SW 1271 (cell line): ENCODE measurements around the gene FILIP1.

ENCODE experiments used
- DNase-seq, 2 experiments: peaks; one replicate each; lab custom pipeline; 2025; lab: John Stamatoyannopoulos, UW

FILIP1 gene

DNA sequence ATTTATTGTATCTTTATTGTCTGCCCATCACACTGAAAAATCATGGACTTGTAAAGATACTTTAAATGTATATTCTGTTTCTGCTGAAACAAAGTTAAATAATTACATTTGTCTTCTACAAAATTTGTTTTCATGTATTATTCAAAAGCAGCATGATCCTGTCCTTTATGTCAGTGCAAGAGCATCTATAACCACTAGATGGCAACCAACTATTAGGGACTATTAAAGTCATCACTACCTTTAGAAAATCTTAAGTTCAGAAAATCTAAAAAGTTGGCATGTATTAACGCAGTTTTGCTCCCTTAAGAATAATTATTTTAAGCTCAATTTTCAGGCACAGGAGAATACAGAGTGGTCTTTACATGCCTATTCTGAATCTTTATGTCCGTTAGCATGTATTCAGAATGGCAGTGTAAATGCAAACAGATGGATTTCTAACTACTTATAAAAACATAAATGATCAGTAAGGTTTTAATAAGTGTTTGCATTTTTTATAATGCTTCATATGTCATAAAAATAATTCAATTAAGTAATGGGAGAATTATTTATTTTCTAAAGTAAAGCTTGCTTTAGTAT is 226.8 kb downstream of the FILIP1 start:
- DNase-seq: peak in 1 of 2 experiments; percentile 35

DNA sequence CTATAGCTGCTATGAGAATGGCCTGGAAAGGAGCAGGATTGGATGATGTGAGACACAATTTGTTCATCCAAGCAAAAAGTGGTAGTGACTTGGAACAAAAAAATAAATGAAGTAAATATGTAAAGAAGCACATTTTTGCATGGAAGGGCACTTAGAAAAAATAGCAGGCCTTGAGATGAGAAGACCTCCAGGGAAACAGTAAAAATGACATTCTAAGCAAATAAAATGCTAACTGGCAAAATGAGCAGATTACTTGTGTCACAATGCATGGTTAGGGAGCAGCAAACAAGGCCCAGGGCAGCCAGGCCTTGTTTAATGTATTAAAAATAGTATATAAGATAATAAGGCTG is 230.2 kb downstream of the FILIP1 start:
- DNase-seq: no peak

DNA sequence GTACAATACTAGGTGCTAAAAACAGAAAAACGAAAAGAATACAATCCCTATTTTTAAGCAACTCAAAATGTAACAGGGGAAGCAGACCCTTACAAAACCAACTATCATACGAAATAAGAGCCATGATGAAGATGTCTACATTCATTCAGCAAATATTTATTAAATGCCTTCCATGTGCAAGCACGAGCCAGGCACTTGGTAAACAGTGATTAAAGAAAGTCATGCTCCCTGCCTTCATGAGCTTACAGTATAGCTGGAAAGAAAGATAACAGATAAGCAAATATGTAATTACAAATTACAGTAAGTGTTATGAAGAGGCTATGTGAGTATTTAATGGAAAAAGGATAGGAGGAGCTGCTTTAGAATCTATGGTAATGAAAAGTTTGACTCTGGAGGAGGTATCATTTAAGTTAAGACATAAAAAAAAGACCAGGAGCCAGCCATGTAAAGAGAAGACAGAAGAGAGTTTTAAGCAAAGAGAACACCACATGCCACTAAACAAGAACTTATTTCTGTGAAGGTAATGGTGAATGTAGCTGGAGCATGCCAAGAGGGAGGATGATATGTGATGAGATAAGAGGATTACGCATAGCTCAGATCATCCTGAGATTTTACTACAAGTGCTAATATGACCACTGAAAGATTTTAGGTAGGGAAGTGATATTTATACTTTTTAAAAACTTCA is 230.7 kb downstream of the FILIP1 start:
- no peak for DNase-seq

DNA sequence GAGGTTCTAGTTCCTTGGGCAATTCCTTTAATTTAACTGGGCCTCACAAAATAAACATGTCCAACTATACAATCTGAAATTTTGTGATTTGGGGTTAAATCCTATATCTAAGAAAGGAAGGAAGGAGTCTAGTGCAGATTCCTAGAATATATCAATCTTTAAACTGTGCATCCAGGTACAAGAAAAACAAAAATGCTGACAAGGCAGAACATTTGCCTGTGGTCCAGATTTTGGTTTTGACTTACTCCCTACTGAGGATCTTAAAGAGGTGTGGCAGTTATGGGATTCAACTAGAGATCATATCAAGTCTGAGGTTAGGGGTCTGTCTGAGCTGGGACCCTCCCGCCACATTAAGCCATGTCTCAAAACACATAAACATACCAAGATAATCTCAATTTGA is 232.3 kb downstream of the FILIP1 start:
- no peak for DNase-seq

DNA sequence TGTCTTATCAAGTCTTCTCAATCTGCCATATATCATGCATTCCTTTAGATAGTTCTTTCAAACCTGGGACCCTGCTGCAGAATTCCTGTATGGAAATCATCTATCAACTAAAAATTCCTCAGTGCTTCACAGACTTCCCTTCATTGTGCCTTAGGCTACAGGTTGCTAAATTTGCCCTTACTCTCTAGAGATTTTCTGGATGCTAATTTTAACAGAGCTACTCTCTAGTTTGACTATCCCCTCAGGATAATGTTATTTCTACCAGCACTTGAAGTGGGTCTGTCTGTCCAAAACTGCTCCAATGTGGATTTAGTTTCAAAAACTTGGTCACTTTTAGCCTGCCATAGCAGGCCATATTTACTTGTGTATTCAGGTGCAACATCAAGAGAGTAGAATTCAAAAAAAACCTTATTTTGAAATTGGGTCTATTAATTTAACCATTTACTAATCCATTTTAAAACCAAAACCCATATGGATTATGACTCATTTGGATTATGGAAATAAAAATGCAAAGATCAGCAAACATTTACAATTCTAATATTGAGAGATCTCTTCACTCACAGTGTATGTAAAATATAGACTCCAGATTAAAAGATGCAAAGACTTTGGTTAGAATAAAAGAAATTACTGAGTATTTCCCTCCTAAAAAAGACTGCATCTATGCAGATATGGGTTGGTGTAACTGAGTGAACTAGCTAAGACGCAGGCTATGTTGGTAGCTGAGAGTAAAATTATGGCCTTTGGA is 236.1 kb downstream of the FILIP1 start:
- no peak for DNase-seq

DNA sequence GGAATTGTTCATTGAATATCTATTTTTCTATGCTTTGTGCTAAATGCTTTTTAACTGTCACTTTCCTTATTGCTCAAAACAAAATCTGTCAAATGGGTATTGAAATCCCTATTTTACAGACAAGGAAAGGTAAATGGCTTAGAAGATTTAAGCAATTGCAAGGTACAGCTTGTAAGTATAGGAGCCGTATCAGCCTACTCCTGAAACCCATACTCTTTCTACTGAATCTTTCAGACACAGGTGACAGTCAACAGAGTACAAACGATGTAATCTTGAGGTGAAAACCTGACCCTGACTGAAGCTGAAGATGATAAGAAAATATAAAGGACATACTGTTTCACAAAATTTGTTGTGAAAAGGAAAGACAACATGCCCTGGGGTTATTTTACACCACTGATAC is 243.0 kb downstream of the FILIP1 start:
- no peak for DNase-seq

DNA sequence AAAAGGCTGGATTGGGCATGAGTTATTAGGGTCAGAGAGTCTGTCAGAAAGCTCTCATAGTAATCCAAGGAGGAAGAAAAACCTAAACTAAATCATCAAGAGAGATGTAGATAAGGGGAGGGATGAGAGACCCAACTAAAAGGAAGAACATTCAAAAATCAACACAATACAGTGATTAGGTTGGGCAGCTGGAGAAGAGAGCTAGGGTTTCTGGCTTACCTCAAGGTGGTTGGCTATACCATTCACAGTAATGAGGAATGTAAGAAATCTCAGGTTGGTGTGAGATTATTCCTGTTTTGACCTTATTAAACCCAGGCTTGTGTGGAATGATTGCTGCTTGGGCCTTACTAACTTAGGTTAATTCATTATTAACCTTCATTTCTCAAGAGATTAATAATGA is 243.8 kb downstream of the FILIP1 start:
- DNase-seq: no peak

DNA sequence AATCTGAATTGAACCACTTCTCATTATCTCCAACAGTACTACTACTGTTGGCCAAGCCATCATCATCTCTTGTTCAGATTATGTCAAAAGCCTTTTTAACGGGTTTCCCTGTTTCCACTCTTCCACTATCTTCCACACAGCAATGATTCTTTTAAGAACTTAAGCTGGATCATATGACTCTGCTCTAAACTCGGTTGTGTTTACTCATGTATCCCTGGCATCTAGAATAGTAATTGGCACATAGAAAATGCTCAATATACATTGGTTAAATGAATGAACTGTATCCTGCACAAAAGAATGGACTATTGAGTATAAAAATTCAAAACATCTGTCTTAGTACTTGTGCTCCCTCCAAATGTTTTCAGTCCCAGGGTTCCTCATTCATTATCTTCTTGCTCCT is 247.2 kb downstream of the FILIP1 start:
- DNase-seq: no peak

DNA sequence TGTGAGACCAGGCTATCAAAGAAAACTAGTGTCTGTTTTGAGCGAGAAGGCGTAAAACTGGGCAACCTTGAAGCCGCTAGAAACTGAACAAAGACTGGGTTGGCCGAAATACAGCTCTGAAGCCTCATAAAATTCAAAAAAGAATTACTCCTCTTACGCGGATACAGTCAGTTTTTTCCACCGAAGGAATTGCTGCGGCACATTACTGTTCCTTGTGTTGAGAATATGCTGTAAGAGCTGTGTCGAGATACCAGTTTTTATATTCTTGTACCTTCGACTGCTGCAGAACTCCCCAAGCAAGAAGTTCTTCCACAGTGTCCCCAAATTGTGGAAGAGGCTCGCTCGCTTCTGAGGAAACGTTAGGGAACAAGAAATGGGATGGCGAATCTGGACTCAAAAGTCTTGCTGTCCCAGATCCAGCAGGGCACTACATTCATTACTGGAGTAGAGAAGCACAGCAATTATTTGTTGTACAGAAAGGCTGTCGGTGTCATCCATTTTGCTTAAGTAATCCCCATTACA is 249.5 kb downstream of the FILIP1 start:
- DNase-seq: no peak

DNA sequence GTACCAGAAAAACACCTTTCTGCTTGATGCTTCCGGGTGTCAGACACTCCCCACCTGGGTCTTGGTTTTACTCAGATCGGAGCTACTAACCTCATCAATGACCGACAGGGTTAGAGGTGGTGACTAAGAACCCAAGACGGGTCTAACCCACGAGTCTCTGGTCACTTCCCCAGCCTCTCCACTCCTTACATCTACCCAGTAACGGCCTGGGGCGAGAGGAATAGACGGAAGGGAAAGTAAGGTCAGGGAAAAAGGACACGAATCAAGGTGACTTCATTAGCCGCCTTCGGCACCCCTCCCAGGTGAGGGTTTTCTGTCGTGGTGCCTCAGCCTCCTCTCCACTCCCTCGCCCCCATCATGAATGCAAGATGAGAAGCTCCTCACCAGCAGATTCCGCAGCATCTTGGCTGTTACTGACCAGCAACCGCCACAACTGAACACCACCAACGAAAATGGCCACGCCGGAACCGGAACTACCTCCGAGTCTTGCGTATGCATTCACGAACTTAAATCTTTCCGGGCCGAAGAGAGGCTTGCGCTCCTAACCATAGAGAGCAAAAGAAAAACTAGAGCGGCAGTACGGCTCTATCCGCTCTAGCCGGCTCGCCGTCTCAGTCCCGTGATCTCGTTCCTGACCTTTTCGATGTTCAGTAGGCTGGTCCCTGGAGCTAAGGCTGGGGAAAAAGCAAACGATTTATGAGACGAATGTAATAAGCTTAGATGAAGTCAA is 250.1 kb downstream of the FILIP1 start, which contains the start of gene COX7A2:
COX7A2 (minus strand) TSS at position 469 of the 730 bp plus-strand sequence; CDS start at position 402, 67 bp downstream.
- DNase-seq: peak; percentile 91 to 99
